ENCODE results near the gene SARDH. TPM values are rescaled to one million over a fixed set of nuclear protein-coding genes. Genes with fewer than 3 reads are reported as not detected.

The SARDH gene
- total RNA-seq, 2 experiments from 2014 or later = 0.50 to 0.88 TPM

DNA sequence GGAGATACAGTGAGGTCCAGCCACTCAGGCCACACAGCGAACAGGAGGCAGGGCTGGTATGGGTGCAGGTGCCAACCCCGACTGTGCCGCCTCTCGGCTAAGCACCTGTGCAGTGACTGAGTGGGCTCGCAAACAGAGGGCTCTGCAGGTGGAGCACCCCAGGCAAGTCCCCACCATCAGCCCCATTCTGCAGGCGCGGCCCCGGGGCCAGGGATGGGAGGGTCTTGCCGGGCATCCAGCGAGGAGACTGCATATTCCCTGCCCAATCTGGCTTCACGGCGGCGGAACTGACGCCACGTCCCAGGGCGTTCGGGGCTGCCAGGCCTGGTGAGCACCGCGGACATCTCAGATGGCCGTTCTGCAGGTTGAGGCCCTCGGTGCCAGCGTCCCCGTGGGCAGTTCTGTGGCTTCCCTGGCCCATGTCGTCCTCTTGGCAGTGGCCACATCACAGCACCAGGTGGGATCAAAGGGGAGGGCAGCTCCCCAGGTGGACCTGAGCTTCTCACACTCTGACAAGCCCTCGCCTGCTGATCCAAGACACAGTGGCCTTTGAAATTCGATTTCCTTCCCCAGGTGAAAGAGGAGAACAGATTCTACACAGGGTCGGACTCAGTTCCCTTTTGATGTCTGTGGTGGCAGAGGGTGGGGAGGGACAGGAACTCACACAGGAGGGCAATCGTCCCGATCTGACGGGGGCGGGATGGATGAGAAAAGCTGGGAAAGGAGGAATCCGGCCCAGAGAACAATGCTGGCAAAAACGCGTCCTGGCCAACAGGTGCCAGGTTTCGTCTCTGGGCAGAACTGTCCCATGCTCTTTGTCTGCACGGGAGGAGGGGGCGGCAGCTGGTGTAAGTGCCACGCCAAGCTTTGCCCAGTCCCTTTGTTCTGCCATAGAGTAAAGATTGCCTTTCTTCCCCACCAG lies 83.2 kb downstream of the SARDH start:
- DNase-seq = no peak
- no peaks in the 10 kb centered on the region for H3K4me1 Mint-ChIP-seq
- ChIA-PET CTCF (no interaction called here), POLR2A (no interaction called here)
- no peaks in the 10 kb centered on the region for H3K9me3 Mint-ChIP-seq
- no peak overlapping the region for H3K4me3 Mint-ChIP-seq
- H3K27ac Mint-ChIP-seq = no peak overlapping the region
- H3K27me3 Mint-ChIP-seq = peaks cover 45% of the 10 kb centered on the region
- H3K36me3 Mint-ChIP-seq (ENCODE audit: low read depth) = no peaks in the 10 kb centered on the region

DNA sequence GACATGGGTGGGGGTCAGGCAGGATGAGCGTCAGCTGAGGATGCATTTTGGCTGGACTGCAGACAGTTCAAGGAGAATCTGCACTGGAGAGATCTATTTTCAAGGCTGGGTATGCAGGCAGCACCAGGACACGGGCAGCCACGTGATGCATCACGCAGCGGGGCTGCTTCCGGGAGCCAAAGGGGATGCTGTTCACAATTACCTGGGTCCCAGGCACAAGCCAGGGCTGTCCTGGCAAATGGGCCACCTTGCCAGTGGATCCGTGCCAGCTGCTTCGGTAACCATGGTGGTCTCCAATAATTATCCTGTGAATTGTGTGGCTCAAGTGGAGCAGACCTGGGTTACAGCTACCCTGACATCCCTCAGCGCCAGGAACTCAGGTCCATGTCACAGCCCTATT lies 84.5 kb downstream of the SARDH start:
- H3K9me3 Mint-ChIP-seq = no peaks in the 10 kb centered on the region
- peaks cover 37% of the 10 kb centered on the region for H3K27me3 Mint-ChIP-seq
- no peaks in the 10 kb centered on the region for H3K36me3 Mint-ChIP-seq (ENCODE audit: low read depth)
- H3K4me1 Mint-ChIP-seq = no peaks in the 10 kb centered on the region
- no peak for DNase-seq
- H3K27ac Mint-ChIP-seq = no peak overlapping the region
- no peak overlapping the region for H3K4me3 Mint-ChIP-seq
- CTCF ChIA-PET = no interaction called here
- POLR2A ChIA-PET = interaction anchor here (0.5 kb wide), 1 partner anchor 105 kb away, joined by 4 read pairs; no protein-coding TSS in a partner anchor

DNA sequence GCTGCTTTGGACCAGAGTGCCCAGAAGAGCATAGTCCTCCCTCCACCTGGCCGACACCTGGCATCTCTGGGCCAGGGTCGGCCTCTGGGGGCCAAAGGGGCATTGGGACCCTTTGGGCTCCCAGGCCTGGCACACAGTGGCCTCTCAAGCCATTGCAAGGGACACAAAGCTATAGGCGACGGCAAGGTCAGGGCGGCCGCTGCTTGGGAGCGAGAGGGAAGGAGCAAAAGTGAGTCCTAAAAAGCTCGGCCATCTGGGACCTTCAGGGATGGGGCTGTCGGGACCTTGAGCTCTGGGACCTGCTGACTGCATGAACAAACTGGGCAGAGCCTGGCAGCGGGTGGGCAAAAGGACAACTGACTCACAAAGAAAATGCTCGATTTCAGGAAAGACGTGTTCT lies 88.1 kb downstream of the SARDH start:
- CTCF ChIA-PET = no interaction called here
- H3K4me1 Mint-ChIP-seq = no peaks in the 10 kb centered on the region
- no peak overlapping the region for H3K4me3 Mint-ChIP-seq
- H3K27me3 Mint-ChIP-seq = peaks cover 4% of the 10 kb centered on the region
- no peak overlapping the region for H3K27ac Mint-ChIP-seq
- DNase-seq = no peak
- H3K9me3 Mint-ChIP-seq = no peaks in the 10 kb centered on the region
- POLR2A ChIA-PET = no interaction called here
- H3K36me3 Mint-ChIP-seq (ENCODE audit: low read depth) = no peaks in the 10 kb centered on the region

DNA sequence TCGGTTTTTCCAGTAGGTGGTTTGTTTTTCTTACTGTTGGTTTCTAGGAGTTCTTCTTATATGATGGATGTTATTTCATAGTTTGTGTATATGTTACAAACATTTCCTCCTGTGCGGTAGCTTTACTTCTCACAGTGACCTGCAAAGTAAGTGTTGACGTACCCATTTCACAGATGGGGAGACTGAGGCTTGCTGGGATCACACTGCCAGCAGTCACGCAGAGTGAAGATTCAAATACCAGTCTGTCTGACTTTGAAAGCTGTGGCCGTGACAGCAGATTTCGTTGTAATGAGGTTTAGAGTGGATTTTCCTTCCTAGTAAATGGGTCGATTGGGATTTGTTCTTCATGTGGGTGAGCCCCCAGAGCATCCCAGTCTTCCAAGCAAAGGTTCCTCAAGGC lies 89.0 kb downstream of the SARDH start:
- peaks cover 2% of the 10 kb centered on the region for H3K27me3 Mint-ChIP-seq
- no peak for DNase-seq
- ChIA-PET POLR2A (no interaction called here), CTCF (no interaction called here)
- H3K4me1 Mint-ChIP-seq = no peaks in the 10 kb centered on the region
- no peaks in the 10 kb centered on the region for H3K9me3 Mint-ChIP-seq
- no peaks in the 10 kb centered on the region for H3K36me3 Mint-ChIP-seq (ENCODE audit: low read depth)
- H3K27ac Mint-ChIP-seq = no peak overlapping the region
- no peak overlapping the region for H3K4me3 Mint-ChIP-seq

DNA sequence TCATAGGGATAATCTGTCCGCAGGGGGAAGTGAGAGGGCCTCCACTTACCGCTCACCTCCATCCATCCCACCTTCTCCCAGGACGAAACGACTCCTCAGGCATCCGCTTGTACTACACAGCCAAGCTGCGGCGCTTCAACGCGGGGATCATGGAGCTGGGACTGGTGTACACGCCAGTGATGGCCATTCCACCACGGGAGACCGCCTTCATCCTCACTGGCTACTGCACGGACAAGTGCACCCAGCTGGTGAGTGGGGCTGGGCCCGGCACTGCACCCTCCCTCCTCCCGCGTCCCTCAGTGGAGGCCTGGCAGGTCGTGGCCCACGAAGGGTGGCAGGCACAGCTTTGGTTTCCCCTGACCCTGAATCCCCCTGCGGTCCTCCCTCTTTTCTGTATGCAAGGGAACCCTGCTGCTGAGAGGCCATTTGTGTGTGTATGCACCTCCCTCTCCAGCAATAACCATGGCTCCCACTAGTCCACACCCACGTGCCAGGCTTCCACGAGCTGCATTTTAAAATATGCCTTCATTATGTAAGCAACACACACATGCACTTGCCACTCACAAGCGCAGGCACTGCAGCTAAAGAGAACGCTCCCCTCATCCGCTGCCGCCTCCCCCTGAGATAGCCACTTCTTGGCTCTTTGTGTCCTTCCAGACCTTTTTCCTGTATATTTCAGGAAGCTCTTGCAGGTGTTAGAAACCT lies 90.2 kb downstream of the SARDH start:
- Mint-ChIP-seq H3K9me3 (no peaks in the 10 kb centered on the region), H3K4me3 (no peak overlapping the region), H3K27me3 (peaks cover 2% of the 10 kb centered on the region), H3K36me3 (ENCODE audit: low read depth) (no peaks in the 10 kb centered on the region), H3K27ac (no peak overlapping the region), H3K4me1 (no peaks in the 10 kb centered on the region)
- DNase-seq = no peak
- ChIA-PET CTCF (no interaction called here), POLR2A (no interaction called here)

DNA sequence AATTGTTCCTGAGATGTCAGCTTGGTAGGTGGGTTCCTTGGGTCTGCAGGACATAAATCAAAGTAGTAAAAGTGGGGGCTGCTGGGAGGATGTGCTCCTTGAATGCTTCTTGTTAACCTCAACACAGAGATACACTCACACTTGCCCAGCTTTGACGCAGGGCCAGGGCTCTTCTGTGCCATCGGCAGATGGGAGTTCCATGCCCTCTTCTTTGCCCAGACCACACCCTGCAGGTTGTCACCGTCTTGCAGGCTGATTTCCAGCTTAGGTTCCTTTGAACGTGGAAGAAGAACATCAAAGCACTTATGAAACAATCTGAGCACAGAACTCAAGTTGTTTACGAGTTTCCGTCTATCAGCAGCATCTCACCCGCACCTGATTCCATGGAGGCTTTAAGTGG lies 91.0 kb downstream of the SARDH start:
- POLR2A ChIA-PET = no interaction called here
- no peak for DNase-seq
- Mint-ChIP-seq H3K27ac (no peak overlapping the region), H3K4me3 (no peak overlapping the region), H3K27me3 (peaks cover 2% of the 10 kb centered on the region), H3K36me3 (ENCODE audit: low read depth) (no peaks in the 10 kb centered on the region), H3K4me1 (no peaks in the 10 kb centered on the region), H3K9me3 (no peaks in the 10 kb centered on the region)
- CTCF ChIA-PET = no interaction called here

DNA sequence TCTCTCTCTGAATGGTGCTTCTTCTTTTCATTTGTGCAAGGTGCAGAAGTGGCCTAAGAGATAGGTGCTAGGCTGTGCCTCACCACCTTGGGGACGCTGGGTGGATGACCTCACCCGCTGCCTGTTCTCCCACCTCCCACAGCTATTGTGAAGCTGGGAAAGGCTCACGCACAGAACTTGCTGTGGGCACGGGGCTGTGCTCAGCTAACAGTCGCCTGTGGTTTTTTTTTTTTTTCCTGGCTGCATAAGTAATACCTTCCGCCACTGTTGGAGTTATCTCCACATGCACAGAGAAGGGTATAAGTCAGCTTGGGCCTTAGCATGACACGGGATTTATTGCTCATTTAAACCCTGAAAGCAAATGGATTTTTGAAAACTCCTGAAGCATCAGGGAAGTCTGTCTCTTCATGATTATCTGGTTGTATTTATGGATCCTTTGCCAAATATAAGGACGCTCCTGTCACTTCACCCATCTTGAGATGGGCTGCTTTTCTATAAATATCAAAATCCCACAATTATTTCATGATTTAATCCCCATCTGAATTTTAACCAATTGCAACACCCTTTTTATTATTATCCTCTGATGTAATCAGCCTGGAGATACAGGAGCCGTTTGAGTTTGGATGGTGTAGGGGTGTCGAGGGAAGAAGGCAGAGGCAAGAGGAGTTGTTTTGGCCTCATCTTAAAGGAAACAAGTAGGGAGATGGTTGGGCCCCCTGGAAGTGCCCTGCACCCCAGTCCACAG lies 93.0 kb downstream of the SARDH start:
- ChIA-PET POLR2A (no interaction called here), CTCF (no interaction called here)
- no peaks in the 10 kb centered on the region for H3K9me3 Mint-ChIP-seq
- no peaks in the 10 kb centered on the region for H3K36me3 Mint-ChIP-seq (ENCODE audit: low read depth)
- no peak overlapping the region for H3K27ac Mint-ChIP-seq
- DNase-seq = no peak
- peaks cover 2% of the 10 kb centered on the region for H3K27me3 Mint-ChIP-seq
- no peak overlapping the region for H3K4me3 Mint-ChIP-seq
- no peaks in the 10 kb centered on the region for H3K4me1 Mint-ChIP-seq

DNA sequence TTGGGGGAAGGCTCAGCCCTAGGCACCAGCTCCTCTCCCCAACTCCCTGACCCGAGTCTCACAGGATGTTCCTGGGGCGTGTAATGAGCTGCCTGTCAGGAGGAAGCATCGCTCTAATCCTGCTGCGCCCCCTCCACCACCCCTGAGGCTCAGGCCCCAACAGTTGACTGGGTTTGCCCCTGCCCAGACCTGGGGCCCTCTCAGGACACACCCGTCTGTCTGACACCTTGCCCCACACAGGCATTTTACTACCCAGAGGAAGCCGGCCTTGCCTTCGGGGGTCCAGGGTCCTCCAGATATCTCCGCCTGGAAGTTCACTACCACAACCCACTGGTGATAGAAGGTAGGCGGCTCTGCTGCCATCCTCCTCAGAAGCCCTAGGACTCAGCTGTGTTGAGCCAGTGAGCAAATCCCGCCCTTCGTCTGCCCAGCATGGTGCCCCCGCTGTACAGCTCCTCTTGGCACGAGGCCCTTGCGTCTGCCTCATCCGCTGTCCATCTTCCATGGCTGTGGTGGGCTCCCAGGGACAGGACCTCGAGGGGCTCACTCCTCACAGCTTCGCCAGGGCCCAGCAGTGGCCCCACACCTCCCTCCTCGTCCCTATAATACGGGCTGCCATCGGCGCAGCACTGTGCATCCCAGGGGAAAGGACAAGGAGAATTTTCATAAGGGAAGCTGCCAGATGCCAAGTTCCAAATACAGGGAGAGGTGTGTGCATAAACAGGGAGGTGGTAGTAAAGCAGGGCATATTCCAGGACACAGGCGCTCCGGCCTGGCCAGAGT lies 94.0 kb downstream of the SARDH start:
- H3K36me3 Mint-ChIP-seq (ENCODE audit: low read depth) = no peaks in the 10 kb centered on the region
- H3K9me3 Mint-ChIP-seq = no peaks in the 10 kb centered on the region
- CTCF ChIA-PET = no interaction called here
- peaks cover 1% of the 10 kb centered on the region for H3K27me3 Mint-ChIP-seq
- POLR2A ChIA-PET = no interaction called here
- no peak for DNase-seq
- no peaks in the 10 kb centered on the region for H3K4me1 Mint-ChIP-seq
- H3K4me3 Mint-ChIP-seq = no peak overlapping the region
- no peak overlapping the region for H3K27ac Mint-ChIP-seq

DNA sequence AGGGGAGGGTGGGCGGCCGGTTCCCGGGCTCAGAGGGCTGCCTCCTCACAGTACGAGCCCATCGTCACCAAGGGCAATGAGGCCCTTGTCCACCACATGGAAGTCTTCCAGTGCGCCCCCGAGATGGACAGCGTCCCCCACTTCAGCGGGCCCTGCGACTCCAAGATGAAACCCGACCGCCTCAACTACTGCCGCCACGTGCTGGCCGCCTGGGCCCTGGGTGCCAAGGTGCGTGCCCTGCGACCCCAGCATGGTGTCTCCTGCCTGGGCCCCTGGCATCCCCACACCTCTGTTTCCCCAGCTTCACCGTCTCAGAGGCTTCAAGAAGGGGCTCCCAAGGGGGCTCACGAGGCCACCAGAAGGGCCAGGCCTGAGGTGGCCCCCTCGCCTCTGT lies 94.8 kb downstream of the SARDH start:
- ChIA-PET POLR2A (no interaction called here), CTCF (no interaction called here)
- Mint-ChIP-seq H3K27ac (no peak overlapping the region), H3K36me3 (ENCODE audit: low read depth) (no peaks in the 10 kb centered on the region), H3K4me1 (no peaks in the 10 kb centered on the region), H3K4me3 (no peak overlapping the region), H3K27me3 (no peaks in the 10 kb centered on the region), H3K9me3 (no peaks in the 10 kb centered on the region)
- no peak for DNase-seq

DNA sequence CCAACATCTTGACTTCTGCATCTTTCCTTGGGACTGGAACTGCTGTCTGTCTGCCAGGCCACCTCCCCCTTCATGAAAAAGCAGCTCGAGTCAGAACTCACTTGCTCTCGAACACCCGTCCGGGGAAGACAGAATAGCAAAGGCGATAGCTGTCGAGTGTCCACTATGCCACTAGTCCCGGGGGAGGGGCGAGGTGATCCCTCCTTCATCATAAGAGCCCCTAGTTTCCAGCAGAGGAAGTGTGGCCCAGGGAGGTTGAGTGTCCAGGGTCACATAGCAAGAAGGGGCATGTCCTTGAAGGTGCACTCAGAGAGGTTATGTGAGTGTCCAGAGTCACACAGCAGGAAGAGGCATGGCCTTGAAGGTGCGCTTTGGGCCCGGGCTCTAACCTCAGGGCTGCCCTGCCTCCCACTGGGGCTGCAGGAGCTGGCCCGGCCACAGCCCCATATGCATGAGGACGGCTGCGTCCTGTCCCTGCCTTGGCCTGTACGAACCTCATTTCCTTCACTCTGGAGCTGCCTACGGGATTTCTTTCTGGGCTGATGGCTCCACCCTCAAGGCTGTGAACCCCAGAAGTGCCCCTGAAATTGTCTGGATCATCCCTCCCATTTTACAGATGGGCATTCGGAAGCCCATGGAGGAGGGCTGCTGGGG lies 95.3 kb downstream of the SARDH start:
- CTCF ChIA-PET = no interaction called here
- no peak overlapping the region for H3K27ac Mint-ChIP-seq

DNA sequence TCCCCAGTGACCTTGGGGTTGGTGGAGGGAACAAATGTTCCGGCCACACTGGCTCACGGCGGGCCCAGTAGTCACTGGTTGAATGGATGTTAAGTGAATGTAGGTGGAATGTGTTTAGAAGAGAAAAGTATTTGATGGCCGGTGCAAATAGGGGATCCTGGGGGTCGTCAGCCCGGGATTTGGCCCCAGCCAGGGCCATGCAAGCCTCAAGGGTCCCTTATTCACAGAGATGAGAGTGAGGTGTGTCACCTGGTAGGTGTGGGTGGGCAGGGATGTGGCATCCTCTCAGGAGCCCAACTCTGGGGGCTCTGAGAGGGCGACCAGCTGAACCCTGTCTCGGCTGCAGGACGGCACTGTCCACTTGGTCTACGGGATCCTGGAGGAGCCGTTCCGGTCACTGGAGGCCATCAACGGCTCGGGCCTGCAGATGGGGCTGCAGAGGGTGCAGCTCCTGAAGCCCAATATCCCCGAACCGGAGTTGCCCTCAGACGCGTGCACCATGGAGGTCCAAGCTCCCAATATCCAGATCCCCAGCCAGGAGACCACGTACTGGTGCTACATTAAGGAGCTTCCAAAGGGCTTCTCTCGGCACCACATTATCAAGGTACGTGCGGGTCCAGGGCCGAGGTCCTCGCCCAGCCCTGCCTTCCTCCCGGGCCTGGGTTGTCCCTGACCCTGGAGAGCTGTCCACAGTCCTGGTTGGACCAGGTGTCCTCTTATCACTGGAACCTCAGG lies 96.1 kb downstream of the SARDH start:
- Mint-ChIP-seq H3K4me1 (no peaks in the 10 kb centered on the region), H3K27me3 (no peaks in the 10 kb centered on the region), H3K27ac (no peak overlapping the region), H3K36me3 (ENCODE audit: low read depth) (no peaks in the 10 kb centered on the region), H3K4me3 (no peak overlapping the region), H3K9me3 (no peaks in the 10 kb centered on the region)
- no peak for DNase-seq
- POLR2A ChIA-PET = no interaction called here
- CTCF ChIA-PET = no interaction called here

More for the DNA sequence above, 95.3 kb downstream of the SARDH start:
- no peaks in the 10 kb centered on the region for H3K27me3 Mint-ChIP-seq
- no peak overlapping the region for H3K4me3 Mint-ChIP-seq
- no peaks in the 10 kb centered on the region for H3K4me1 Mint-ChIP-seq
- H3K9me3 Mint-ChIP-seq = no peaks in the 10 kb centered on the region
- no peak for DNase-seq
- H3K36me3 Mint-ChIP-seq (ENCODE audit: low read depth) = no peaks in the 10 kb centered on the region
- POLR2A ChIA-PET = no interaction called here

DNA sequence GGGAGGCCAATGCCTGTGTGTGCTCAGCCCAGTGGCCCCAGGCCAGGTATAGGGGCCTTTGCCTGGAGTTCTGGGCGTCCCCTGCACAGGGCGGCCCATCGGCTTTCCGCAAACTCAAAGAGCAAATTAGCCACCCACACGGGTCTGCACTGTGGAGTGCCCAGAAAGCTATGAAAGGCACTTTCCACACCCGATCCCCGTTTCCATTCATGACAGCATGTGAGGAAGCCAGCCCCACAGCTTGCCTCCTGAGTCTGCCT lies 96.8 kb downstream of the SARDH start:
- Mint-ChIP-seq H3K4me1 (no peaks in the 10 kb centered on the region), H3K27ac (no peak overlapping the region), H3K36me3 (ENCODE audit: low read depth) (no peaks in the 10 kb centered on the region), H3K9me3 (no peaks in the 10 kb centered on the region), H3K4me3 (no peak overlapping the region), H3K27me3 (no peaks in the 10 kb centered on the region)
- POLR2A ChIA-PET = no interaction called here
- CTCF ChIA-PET = no interaction called here
- no peak for DNase-seq
